Fibroblast of mammary gland (primary cell): Measurements from ENCODE around the gene SLC1A2.
A peak's percentile ranks its signal among the peaks of the same experiment; 100 is the strongest.

Source experiments
- DNase-seq: peaks from one replicate; pipeline ENCODE4 v3.0.0-alpha.2; 2010; ENCODE audit warnings: low read depth
- H3K4me3 ChIP-seq: 2 replicates; pipeline ENCODE4 v1.5.1; 2011; ENCODE audit warnings: low read depth, mild to moderate bottlenecking, low read length, moderate library complexity; ENCODE audit not compliant: control insufficient read depth
- CTCF ChIP-seq: conservative IDR thresholded peaks from 2 replicates; pipeline ENCODE4 v1.5.1; 2011; ENCODE audit warnings: low read depth, low read length, inconsistent platforms; ENCODE audit not compliant: control insufficient read depth, insufficient read depth

Gene SLC1A2

DNA sequence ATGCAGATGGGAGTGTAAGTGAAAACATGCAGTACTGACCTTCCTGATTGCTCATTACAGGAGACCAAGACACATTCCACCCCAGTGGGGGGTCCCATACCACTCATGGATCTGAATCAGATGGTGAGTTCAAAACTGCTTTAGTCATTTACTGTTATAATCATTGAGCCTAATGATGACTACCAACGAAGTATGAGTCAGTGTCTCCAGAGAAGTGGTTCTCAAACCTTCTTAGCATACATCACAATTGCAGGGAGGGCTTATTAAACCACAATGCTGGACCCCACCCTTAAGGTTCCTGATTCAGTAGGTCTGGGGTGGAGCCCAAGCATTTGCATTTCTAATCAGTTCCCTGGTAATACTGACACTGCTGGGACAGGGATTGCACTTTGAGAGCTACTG lies 204.6 kb downstream of the SLC1A2 start:
- no peak overlapping the region for H3K4me3 ChIP-seq
- peak; percentile 99 for DNase-seq
- TF ChIP-seq CTCF, result no peak

DNA sequence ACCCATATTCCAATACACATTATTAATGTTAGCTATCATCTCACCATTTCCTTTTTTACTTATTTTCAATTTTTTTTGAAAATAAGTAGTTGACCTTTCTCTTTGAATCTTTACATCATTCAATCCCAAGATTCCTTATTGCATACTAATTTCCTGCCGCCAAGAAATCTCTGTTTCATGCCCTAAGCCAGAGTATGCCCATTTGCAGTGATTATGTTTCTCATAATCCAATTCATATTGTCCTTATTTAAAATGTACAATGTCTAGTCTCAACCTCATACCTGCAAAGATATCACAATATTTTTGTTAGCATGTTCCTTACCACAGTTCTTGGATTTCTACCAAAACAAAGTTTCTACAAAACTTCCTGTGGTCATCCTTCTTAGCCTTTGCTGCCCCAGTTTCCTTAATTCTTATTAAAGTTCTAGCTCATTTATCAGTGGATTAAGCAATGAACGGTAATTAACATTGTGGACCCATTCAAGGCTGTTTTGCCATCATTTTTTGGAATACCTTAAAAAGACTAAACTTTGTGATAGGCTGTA lies 205.1 kb downstream of the SLC1A2 start:
- no peak for TF ChIP-seq CTCF
- no peak for DNase-seq
- H3K4me3 ChIP-seq, result no peak overlapping the region

DNA sequence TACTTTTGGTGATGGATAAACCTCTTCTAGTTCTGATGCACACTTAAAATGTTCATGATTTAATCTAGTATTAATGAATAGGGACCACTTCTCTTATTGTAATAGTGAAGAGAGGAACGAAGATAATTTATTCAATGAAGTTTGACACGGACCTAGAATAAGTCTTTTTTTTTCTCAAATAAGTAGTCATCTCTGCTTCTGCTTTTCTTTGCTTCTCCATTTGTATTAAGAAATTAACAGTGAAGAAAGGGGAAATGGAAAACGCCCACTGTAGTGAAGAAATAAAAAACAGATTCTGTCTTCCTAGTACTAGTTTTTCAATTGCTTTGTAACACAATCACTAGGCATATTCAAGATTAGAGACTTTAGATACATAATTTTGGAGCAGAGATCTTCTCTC lies 207.4 kb downstream of the SLC1A2 start:
- no peak overlapping the region for H3K4me3 ChIP-seq
- no peak for DNase-seq
- no peak for TF ChIP-seq CTCF

GRCh38 chr11:35210876-35211546 lies 208.3 kb downstream of the SLC1A2 start:
- DNase-seq, result peak; percentile 60
- TF ChIP-seq CTCF, result no peak
- no peak overlapping the region for H3K4me3 ChIP-seq

DNA sequence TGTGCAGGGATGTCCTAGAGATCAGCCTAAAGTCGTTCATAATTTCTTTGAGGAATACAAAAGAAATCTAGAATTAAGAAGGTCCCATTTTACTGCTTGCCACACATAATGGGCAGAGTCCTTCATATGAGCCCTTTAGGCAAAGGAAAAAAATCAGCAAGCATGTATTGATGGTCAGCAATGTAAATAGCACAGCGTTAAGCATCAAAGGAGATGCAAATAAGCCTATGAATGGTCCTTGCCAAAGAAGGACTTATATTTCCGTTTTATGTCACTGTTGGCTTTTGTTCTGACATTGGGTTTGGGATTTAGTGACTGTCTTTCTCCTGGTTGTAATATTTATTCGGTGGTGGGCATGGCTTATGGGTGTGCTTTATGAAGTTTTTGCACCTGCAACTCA lies 210.6 kb downstream of the SLC1A2 start:
- no peak overlapping the region for H3K4me3 ChIP-seq
- TF ChIP-seq CTCF, result no peak

DNA sequence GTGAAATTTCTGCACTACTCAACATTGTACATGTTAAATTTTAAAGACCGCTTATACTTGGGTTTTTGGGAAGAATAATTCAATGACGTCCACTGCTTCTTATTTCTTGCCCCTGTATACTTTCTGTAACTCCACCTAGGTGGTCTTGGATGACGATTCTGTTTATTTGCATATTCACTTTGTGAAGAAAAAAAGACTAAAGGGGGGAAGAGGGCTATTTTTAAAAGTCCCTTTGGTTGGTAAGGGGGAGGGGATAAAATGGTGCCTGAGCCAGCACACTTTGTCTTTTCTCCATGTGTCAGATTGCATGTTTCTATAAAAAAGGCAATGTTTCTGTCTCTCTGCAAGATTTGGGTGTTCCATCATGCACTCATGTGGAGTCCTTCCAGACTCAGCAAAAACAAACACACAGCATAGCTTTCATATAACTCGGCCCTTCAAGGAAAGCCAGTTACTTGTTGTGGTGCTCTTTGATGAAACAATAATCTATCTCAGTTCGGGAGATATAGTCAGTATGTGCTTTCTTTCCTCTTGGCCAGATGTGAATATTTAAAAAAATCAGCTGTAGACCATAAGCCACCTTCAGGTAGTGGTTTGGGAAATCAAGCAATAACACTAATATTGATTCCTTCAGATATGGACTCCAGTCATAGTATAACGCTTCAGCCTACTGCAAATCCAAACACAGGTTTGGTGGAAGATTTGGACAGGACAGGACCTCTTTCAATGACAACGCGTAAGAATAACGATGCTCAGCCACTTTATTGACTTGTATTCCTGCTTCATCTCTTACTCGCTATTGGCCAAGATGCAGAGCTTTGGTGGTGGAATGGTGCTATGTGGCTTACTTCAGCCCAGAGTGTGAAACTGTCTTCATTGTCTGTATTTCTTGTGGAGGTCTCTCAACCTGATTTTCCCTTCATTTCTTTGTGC lies 211.6 kb downstream of the SLC1A2 start:
- no peak overlapping the region for H3K4me3 ChIP-seq
- no peak for DNase-seq
- no peak for TF ChIP-seq CTCF

More for the DNA sequence above, 210.6 kb downstream of the SLC1A2 start:
- DNase-seq, result no peak
